HG03460 (cell line): ENCODE results near the gene NDUFS6.
"Not testable (repeated sequence)": the region's sequence is repeated elsewhere in the genome, so short reads cannot be mapped to it uniquely, and the experiment has no call there.

Experiments
- ATAC-seq: cut with Tn5 transposase; IDR thresholded peaks from one replicate; pipeline ENCODE4 v1.9.1; 2021; ENCODE audit not compliant: unreplicated experiment

The NDUFS6 gene

GRCh38 chr5:1831257-1831656 lies 30.1 kb downstream of the NDUFS6 start:
- ATAC-seq, result no peak

GRCh38 chr5:1831677-1832313 lies 30.6 kb downstream of the NDUFS6 start:
- no peak for ATAC-seq

GRCh38 chr5:1832511-1833250 lies 31.5 kb downstream of the NDUFS6 start:
- ATAC-seq, result no peak

- no peak for ATAC-seq
Observed at GRCh38 chr5:1833264-1834021, 32.2 kb downstream of the NDUFS6 start.

- no peak for ATAC-seq
Observed at GRCh38 chr5:1834022-1834551, 32.9 kb downstream of the NDUFS6 start.

- no peak for ATAC-seq
Observed at GRCh38 chr5:1834721-1835429, 33.7 kb downstream of the NDUFS6 start.

- ATAC-seq, result no peak
Observed at GRCh38 chr5:1835431-1835830, 34.2 kb downstream of the NDUFS6 start.

GRCh38 chr5:1836176-1836890 lies 35.1 kb downstream of the NDUFS6 start:
- ATAC-seq, result no peak

GRCh38 chr5:1836891-1837880 lies 36.0 kb downstream of the NDUFS6 start:
- no peak for ATAC-seq

- ATAC-seq, result no peak
Observed at GRCh38 chr5:1838013-1838412, 36.8 kb downstream of the NDUFS6 start.

GRCh38 chr5:1840071-1840547 lies 38.9 kb downstream of the NDUFS6 start:
- no peak for ATAC-seq

- no peak for ATAC-seq
Observed at GRCh38 chr5:1840741-1841521, 39.7 kb downstream of the NDUFS6 start.

GRCh38 chr5:1842004-1842819 lies 41.0 kb downstream of the NDUFS6 start:
- ATAC-seq, result no peak

- not testable (repeated sequence) for ATAC-seq
Observed at GRCh38 chr5:1843761-1844160, 42.6 kb downstream of the NDUFS6 start.

GRCh38 chr5:1844708-1845436 lies 43.7 kb downstream of the NDUFS6 start:
- no peak for ATAC-seq

GRCh38 chr5:1845696-1846095 lies 44.5 kb downstream of the NDUFS6 start:
- no peak for ATAC-seq

- no peak for ATAC-seq
Observed at GRCh38 chr5:1846583-1846982, 45.4 kb downstream of the NDUFS6 start.
